DND-41 (cell line): ENCODE measurements around the gene RNPEPL1.

Experiments used
- CTCF ChIP-seq: IDR thresholded peaks from 2 replicates; pipeline ENCODE4 v1.5.1; 2012; ENCODE audit warnings: borderline replicate concordance, low read length, moderate library complexity, mild to moderate bottlenecking; ENCODE audit not compliant: poor library complexity, severe bottlenecking; ENCODE audit errors: extremely low read depth
- EZH2 ChIP-seq: IDR thresholded peaks from 3 replicates; pipeline ENCODE4 v1.6.1; 2012; ENCODE audit warnings: borderline replicate concordance, low read depth, mild to moderate bottlenecking, moderate library complexity, low read length, inconsistent platforms; ENCODE audit not compliant: severe bottlenecking

GRCh38 chr2:240585681-240586197, 17.5 kb downstream of the RNPEPL1 start:
- TF ChIP-seq CTCF (no peak), EZH2 (no peak)
